GM12891 (cell line): ENCODE results near the gene SCRG1.

Experiments used
- POLR2A ChIP-seq: IDR thresholded peaks from 2 replicates; pipeline ENCODE4 v1.6.1; 2011; ENCODE audit warnings: low read depth, low read length, control low read depth
- POLR2AphosphoS5 ChIP-seq: IDR thresholded peaks from 2 replicates; pipeline ENCODE4 v1.6.1; 2011; ENCODE audit warnings: low read depth, low read length, control low read depth

GRCh38 chr4:173357939-173358338 lies 41.0 kb downstream of the SCRG1 start:
- TF ChIP-seq POLR2AphosphoS5 (no peak), POLR2A (no peak)
